ENCODE measurements around the gene TMEM151A. TPM values are rescaled to one million over a fixed set of nuclear protein-coding genes. Genes with fewer than 3 reads are reported as not detected.

The TMEM151A gene
- 0.34 and 5.6 TPM in 2 replicates for total RNA-seq

DNA sequence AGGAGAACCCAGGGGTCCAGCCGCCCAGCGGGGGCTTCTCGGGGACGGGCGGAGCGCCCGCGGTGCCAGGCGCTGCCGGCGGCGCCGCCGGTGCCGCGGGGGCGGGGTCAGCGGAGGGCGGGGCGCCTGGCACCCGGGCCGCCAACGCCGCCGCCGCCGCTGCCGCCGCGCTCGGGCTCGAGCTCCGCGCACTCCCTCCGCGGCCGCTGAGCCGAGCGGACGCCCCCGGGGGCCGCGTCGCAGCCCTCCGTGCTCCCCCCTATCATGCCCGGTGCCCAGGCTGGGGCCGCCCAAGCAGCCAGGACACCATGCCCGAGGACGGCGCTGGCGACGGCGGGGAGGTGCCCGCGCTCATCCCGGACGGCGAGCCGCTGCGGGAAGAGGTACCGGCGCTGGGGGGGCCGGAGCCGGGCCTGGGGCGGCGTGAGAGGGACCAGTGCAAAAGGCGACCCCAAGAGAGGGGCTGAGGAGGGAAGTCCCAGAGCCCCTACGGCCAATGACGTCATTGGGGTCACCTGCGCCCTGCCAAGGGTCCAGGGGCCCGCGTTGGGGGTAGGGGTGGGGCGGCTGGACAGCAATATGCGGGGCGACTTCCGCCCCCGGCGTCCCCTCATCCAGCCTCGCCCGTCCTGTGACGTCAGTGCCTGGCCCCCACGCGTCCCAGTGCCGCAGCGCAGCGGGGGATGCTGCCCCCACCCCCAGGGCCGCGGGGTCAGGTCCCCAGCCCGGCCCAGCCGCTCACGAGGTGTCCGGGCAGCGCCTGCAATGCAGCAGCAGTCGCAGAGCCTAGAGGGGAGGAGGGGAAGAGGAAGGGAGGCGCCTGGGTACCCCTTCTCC lies at the start of gene TMEM151A:
TMEM151A (plus strand) TSS at position 189 of the 837 bp plus-strand sequence; CDS start at position 309, 120 bp downstream.

DNA sequence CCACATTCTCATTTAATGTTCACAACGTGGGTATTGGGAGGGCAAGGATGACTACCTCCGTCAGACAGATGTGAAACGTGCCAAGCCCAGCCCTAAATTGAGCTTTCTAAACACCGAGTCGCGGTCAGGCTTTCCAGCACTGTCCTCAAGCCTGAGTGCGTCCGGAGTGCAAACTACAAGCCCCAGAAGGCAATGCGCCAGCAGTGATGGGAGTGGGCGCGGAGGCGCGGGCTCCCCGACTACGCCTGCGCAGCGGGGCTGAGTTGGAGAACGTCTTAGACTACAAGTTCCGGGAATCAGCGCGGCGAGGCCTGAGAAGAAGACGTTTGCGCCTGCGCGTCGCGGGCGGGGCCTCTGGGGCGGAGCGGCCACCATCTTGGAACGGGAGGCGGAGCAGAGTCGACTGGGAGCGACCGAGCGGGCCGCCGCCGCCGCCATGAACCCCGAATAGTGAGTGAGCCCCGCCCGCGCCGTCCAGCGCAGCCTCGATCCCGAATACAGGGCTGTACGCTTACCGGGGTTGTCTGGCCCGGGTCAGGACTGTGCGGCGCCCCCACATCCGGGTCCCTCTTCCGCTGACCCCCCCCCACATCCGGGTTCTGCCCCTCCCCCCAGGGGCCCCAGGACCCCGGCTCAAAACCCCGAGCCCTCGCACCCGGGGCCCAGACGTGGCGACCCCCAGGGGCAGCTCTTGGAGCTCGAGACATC lies 23.3 kb upstream of the TMEM151A start, which contains the start of gene RAB1B:
RAB1B (plus strand) TSS at position 396 of the 708 bp plus-strand sequence; CDS start at position 437, 41 bp downstream.

GRCh38 chr11:66277471-66278362 lies 14.0 kb upstream of the TMEM151A start, which contains the start of gene CNIH2:
Gene CNIH2, plus strand, starts transcription at chr11:66278175. Its CDS starts 282 bp downstream, at chr11:66278457.

GRCh38 chr11:66288671-66289547 lies 2.8 kb upstream of the TMEM151A start, which contains the start of gene YIF1A:
Gene YIF1A, minus strand, starts transcription at chr11:66289143. Its CDS starts 158 bp downstream, at chr11:66288985.

GRCh38 chr11:66316849-66317251 lies 25.2 kb downstream of the TMEM151A start, which contains the start of gene CD248:
Gene CD248, minus strand, starts transcription at chr11:66317044. Its CDS starts 17 bp downstream, at chr11:66317027.

GRCh38 chr11:66336234-66337102 lies 44.8 kb downstream of the TMEM151A start, which contains the start of gene RIN1:
Gene RIN1, minus strand, starts transcription at chr11:66336434. Its CDS starts 32 bp downstream, at chr11:66336402.

DNA sequence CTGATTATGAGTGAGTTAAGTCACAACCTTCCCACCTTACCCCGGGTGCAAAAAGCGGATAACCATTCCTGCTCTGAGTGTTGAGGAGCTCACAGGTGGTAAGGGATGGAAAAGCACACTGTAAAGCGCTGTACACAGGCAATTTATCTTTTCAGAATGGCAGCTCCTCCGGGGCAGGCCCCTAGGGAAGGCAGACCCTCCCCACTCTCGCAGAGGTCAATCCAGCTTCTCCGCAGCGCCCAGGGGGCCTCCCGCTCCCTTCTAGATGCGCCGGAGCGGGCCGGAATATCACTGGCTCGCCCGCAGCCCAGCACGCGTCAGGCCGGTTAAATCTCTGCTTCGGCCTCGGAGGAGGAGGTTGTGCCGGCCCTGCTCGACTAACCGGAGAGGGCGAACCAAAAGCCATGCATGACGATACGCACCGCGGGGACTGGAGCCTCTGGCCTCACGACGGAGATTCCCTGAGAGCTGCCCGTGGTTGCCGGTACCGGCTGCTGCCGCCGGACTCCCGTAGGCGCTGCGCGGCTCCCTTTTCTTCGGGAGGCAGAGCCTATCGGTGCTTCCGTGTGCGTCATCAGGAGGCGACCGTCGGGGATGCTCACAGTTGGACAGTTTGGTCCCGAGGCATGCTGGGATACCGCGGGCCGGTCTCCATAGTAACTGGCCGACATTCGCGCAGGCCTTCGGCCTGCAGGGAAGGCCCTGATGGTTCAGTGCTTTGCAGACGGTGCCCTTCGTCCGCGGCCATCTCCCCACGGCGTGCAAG lies 53.0 kb downstream of the TMEM151A start, which contains the start of gene BRMS1:
BRMS1 (minus strand) TSS at position 555 of the 766 bp plus-strand sequence. CDS start 2,870 bp downstream, outside the sequence.

Other genes starting within 250 kb of the TMEM151A start
- gene GAL3ST3, start 242.7 kb upstream of the TMEM151A start, total RNA-seq, result not detected in 2 replicates
- 121 and 132 TPM in 2 replicates for gene SF3B2, start 239.5 kb upstream of the TMEM151A start, total RNA-seq
- 35.2 and 42.0 TPM in 2 replicates for gene PACS1, start 221.6 kb upstream of the TMEM151A start, total RNA-seq
- 16.2 and 17.4 TPM in 2 replicates for gene KLC2, start 34.2 kb upstream of the TMEM151A start, total RNA-seq
- gene RAB1B, start 23.3 kb upstream of the TMEM151A start, total RNA-seq, result 93.9 and 103 TPM in 2 replicates
- gene CNIH2, start 13.7 kb upstream of the TMEM151A start, total RNA-seq, result 0.70 TPM in 1 of 2 replicates, not detected in the other
- gene YIF1A, start 2.8 kb upstream of the TMEM151A start, total RNA-seq, result 149 and 223 TPM in 2 replicates
- 500 and 529 TPM in 2 replicates for gene CD248, start 25.1 kb downstream of the TMEM151A start, total RNA-seq
- 18.4 and 25.3 TPM in 2 replicates for gene RIN1, start 44.5 kb downstream of the TMEM151A start, total RNA-seq
- 30.1 and 44.9 TPM in 2 replicates for gene BRMS1, start 53.2 kb downstream of the TMEM151A start, total RNA-seq
- 39.1 and 41.3 TPM in 2 replicates for gene B4GAT1, start 55.7 kb downstream of the TMEM151A start, total RNA-seq
- 0.26 TPM in 1 of 2 replicates, not detected in the other for gene SLC29A2, start 79.9 kb downstream of the TMEM151A start, total RNA-seq
- gene NPAS4, start 129.1 kb downstream of the TMEM151A start, total RNA-seq, result under 0.01 TPM in 1 of 2 replicates, not detected in the other
- gene MRPL11, start 147.0 kb downstream of the TMEM151A start, total RNA-seq, result 44.0 and 45.0 TPM in 2 replicates
- 6.7 and 8.4 TPM in 2 replicates for gene PELI3, start 175.0 kb downstream of the TMEM151A start, total RNA-seq
- 24.4 and 52.5 TPM in 2 replicates for gene DPP3, start 188.5 kb downstream of the TMEM151A start, total RNA-seq
- 18.6 and 33.6 TPM in 2 replicates for gene BBS1, start 218.7 kb downstream of the TMEM151A start, total RNA-seq

All from pericardium fibroblast (primary cell).